ENCODE data around the gene ACADS.
A peak's percentile ranks its signal among the peaks of the same experiment; 100 is the strongest.

Gene ACADS

GRCh38 chr12:120706029-120706428 is 19.6 kb upstream of the ACADS start:
- Histone ChIP-seq H3K9me3 (ENCODE audit: low read depth, low read length) (no peaks in the 10 kb centered on the region), H3K36me3 (ENCODE audit: insufficient read depth, low read length) (peaks cover 3% of the 10 kb centered on the region; the same call in 1 of the 2 replicates), H3K4me3 (no peak overlapping the region), H3K9ac (ENCODE audit: insufficient read length) (no peak overlapping the region), H3K27ac (no peak overlapping the region)
- no peak for DNase-seq (ENCODE audit: low read depth, low spot score)
- TF ChIP-seq POLR2AphosphoS5 (IDR thresholded peaks at IDR 0.05; ENCODE audit: borderline replicate concordance, low read depth, low read length), result no peak
- TF ChIP-seq FOXP2 (optimal IDR thresholded peaks at IDR 0.05; ENCODE audit: control extremely low read depth, extremely low read length, insufficient read depth), result no peak
- no peak for TF ChIP-seq EZH2 (IDR thresholded peaks at IDR 0.05)

GRCh38 chr12:120708651-120709050 is 17.0 kb upstream of the ACADS start:
- no peak overlapping the region for H3K9ac ChIP-seq (ENCODE audit: insufficient read length)
- H3K9me3 ChIP-seq (ENCODE audit: low read depth, low read length), result no peaks in the 10 kb centered on the region
- DNase-seq (ENCODE audit: low read depth, low spot score), result no peak
- no peak overlapping the region for H3K4me3 ChIP-seq
- no peak overlapping the region for H3K27ac ChIP-seq
- TF ChIP-seq FOXP2 (optimal IDR thresholded peaks at IDR 0.05; ENCODE audit: control extremely low read depth, extremely low read length, insufficient read depth) (no peak), EZH2 (IDR thresholded peaks at IDR 0.05) (no peak), POLR2AphosphoS5 (IDR thresholded peaks at IDR 0.05; ENCODE audit: borderline replicate concordance, low read depth, low read length) (no peak)
- H3K36me3 ChIP-seq (ENCODE audit: insufficient read depth, low read length), result peaks cover 7% of the 10 kb centered on the region

- H3K4me3 ChIP-seq, result peak within 1 kb of the TSS; percentile 91
- no peak for DNase-seq (ENCODE audit: low read depth, low spot score)
- H3K27ac ChIP-seq, result 0 out of 2 replicates have a peak within 1 kb of the TSS, but pooled peaks have one; percentile 6
- no peaks in the 10 kb centered on the region for H3K9me3 ChIP-seq (ENCODE audit: low read depth, low read length)
- H3K9ac ChIP-seq (ENCODE audit: insufficient read length), result peak within 1 kb of the TSS; percentile 91
- TF ChIP-seq POLR2AphosphoS5 (IDR thresholded peaks at IDR 0.05; ENCODE audit: borderline replicate concordance, low read depth, low read length) (peak; percentile 76; the same call in 1 of the 2 replicates), FOXP2 (optimal IDR thresholded peaks at IDR 0.05; ENCODE audit: control extremely low read depth, extremely low read length, insufficient read depth) (no peak)
- peaks cover 22% of the 10 kb centered on the region for H3K36me3 ChIP-seq (ENCODE audit: insufficient read depth, low read length)
Measured at GRCh38 chr12:120710031-120710804, 15.4 kb upstream of the ACADS start, which contains the start of gene UNC119B. Gene UNC119B (plus strand): TSS chr12:120710458. CDS start chr12:120710475, 17 bp downstream.

GRCh38 chr12:120710805-120711296 is 14.8 kb upstream of the ACADS start:
- no peak for DNase-seq (ENCODE audit: low read depth, low spot score)
- H3K9ac ChIP-seq (ENCODE audit: insufficient read length), result peak overlapping the region; percentile 91
- no peaks in the 10 kb centered on the region for H3K9me3 ChIP-seq (ENCODE audit: low read depth, low read length)
- peaks cover 26% of the 10 kb centered on the region for H3K36me3 ChIP-seq (ENCODE audit: insufficient read depth, low read length)
- no peak for TF ChIP-seq FOXP2 (optimal IDR thresholded peaks at IDR 0.05; ENCODE audit: control extremely low read depth, extremely low read length, insufficient read depth)
- no peak for TF ChIP-seq EZH2 (IDR thresholded peaks at IDR 0.05)
- no peak for TF ChIP-seq POLR2AphosphoS5 (IDR thresholded peaks at IDR 0.05; ENCODE audit: borderline replicate concordance, low read depth, low read length)
- 0 out of 2 replicates have a peak overlapping the region, but pooled peaks have one; percentile 6 for H3K27ac ChIP-seq
- peak overlapping the region; percentile 91 for H3K4me3 ChIP-seq

- Histone ChIP-seq H3K36me3 (ENCODE audit: insufficient read depth, low read length) (peaks cover 32% of the 10 kb centered on the region), H3K4me3 (peak overlapping the region; percentile 91), H3K27ac (no peak overlapping the region), H3K9ac (ENCODE audit: insufficient read length) (peak overlapping the region; percentile 91), H3K9me3 (ENCODE audit: low read depth, low read length) (no peaks in the 10 kb centered on the region)
- no peak for TF ChIP-seq POLR2AphosphoS5 (IDR thresholded peaks at IDR 0.05; ENCODE audit: borderline replicate concordance, low read depth, low read length)
- TF ChIP-seq EZH2 (IDR thresholded peaks at IDR 0.05), result no peak
- no peak for TF ChIP-seq FOXP2 (optimal IDR thresholded peaks at IDR 0.05; ENCODE audit: control extremely low read depth, extremely low read length, insufficient read depth)
- no peak for DNase-seq (ENCODE audit: low read depth, low spot score)
Measured at GRCh38 chr12:120711411-120711810, 14.2 kb upstream of the ACADS start.

- Histone ChIP-seq H3K36me3 (ENCODE audit: insufficient read depth, low read length) (peaks cover 41% of the 10 kb centered on the region), H3K9ac (ENCODE audit: insufficient read length) (peak overlapping the region; percentile 91), H3K4me3 (peak overlapping the region; percentile 91), H3K27ac (peak overlapping the region; percentile 16; the same call in 1 of the 2 replicates), H3K9me3 (ENCODE audit: low read depth, low read length) (no peaks in the 10 kb centered on the region)
- DNase-seq (ENCODE audit: low read depth, low spot score), result no peak
- TF ChIP-seq POLR2AphosphoS5 (IDR thresholded peaks at IDR 0.05; ENCODE audit: borderline replicate concordance, low read depth, low read length) (no peak), EZH2 (IDR thresholded peaks at IDR 0.05) (no peak), FOXP2 (optimal IDR thresholded peaks at IDR 0.05; ENCODE audit: control extremely low read depth, extremely low read length, insufficient read depth) (no peak)
Measured at GRCh38 chr12:120712610-120713009, 13.0 kb upstream of the ACADS start.

GRCh38 chr12:120713861-120714482 is 11.7 kb upstream of the ACADS start:
- Histone ChIP-seq H3K4me3 (no peak overlapping the region), H3K36me3 (ENCODE audit: insufficient read depth, low read length) (peaks cover 51% of the 10 kb centered on the region), H3K9ac (ENCODE audit: insufficient read length) (no peak overlapping the region), H3K9me3 (ENCODE audit: low read depth, low read length) (no peaks in the 10 kb centered on the region), H3K27ac (no peak overlapping the region)
- DNase-seq (ENCODE audit: low read depth, low spot score), result peak; percentile 39
- no peak for TF ChIP-seq POLR2AphosphoS5 (IDR thresholded peaks at IDR 0.05; ENCODE audit: borderline replicate concordance, low read depth, low read length)
- TF ChIP-seq EZH2 (IDR thresholded peaks at IDR 0.05), result no peak
- no peak for TF ChIP-seq FOXP2 (optimal IDR thresholded peaks at IDR 0.05; ENCODE audit: control extremely low read depth, extremely low read length, insufficient read depth)

- peaks cover 89% of the 10 kb centered on the region for H3K36me3 ChIP-seq (ENCODE audit: insufficient read depth, low read length)
- TF ChIP-seq POLR2AphosphoS5 (IDR thresholded peaks at IDR 0.05; ENCODE audit: borderline replicate concordance, low read depth, low read length) (no peak), EZH2 (IDR thresholded peaks at IDR 0.05) (no peak), FOXP2 (optimal IDR thresholded peaks at IDR 0.05; ENCODE audit: control extremely low read depth, extremely low read length, insufficient read depth) (no peak)
- H3K4me3 ChIP-seq, result no peak overlapping the region
- no peak for DNase-seq (ENCODE audit: low read depth, low spot score)
- no peak overlapping the region for H3K9ac ChIP-seq (ENCODE audit: insufficient read length)
- no peak overlapping the region for H3K27ac ChIP-seq
- H3K9me3 ChIP-seq (ENCODE audit: low read depth, low read length), result no peaks in the 10 kb centered on the region
Measured at GRCh38 chr12:120718055-120718454, 7.6 kb upstream of the ACADS start.

Measured in SK-N-MC (cell line).